ENCODE measurements around the gene FGF12.

- TF ChIP-seq CTCF (IDR thresholded peaks at IDR 0.05) (no peak), POLR2A (IDR thresholded peaks at IDR 0.05) (no peak)
Measured at GRCh38 chr3:192121923-192122322, 605.4 kb downstream of the FGF12 start.

Measured in tibial nerve (tissue), 3 donors.